ENCODE measurements around the gene ARHGAP22. TPM values are rescaled to one million over a fixed set of nuclear protein-coding genes. Genes with fewer than 3 reads are reported as not detected.

Gene ARHGAP22
- total and polyA plus RNA-seq, 2 of the 4 experiments (the other 2 are of a cell fraction): 28.3 to 30.2 TPM

- Histone ChIP-seq H2AK5ac (ENCODE audit: low read depth, low read length) (no peak overlapping the region), H3K14ac (replicated peaks; ENCODE audit: low read depth, low read length) (no peak overlapping the region), H3K9me3 (ENCODE audit: control insufficient read depth, insufficient read depth, low read length) (no peaks in the 10 kb centered on the region), H4K5ac (ENCODE audit: low read depth, low read length) (no peak overlapping the region), H4K91ac (ENCODE audit: insufficient read depth, low read depth, low read length) (no peak overlapping the region), H2BK120ac (ENCODE audit: low read depth, low read length) (no peak overlapping the region), H2BK15ac (ENCODE audit: low read depth, low read length) (no peak overlapping the region), H3K4ac (ENCODE audit: low read depth, low read length) (no peak overlapping the region), H3K23ac (ENCODE audit: low read depth, low read length) (no peak overlapping the region), H3K4me3 (ENCODE audit: insufficient read depth, low read depth, low read length) (no peak overlapping the region), H3K27me3 (ENCODE audit: control insufficient read depth, insufficient read depth, low read length) (no peaks in the 10 kb centered on the region), H4K20me1 (ENCODE audit: insufficient read depth, low read length) (peaks cover 15% of the 10 kb centered on the region; the same call in 1 of the 2 replicates), H3K4me2 (ENCODE audit: low read depth, low read length) (no peak overlapping the region), H2BK5ac (ENCODE audit: low read depth, low read length, poor library complexity, severe bottlenecking) (no peak overlapping the region), H3K27ac (ENCODE audit: insufficient read depth, low read length) (no peak overlapping the region), H2AK9ac (replicated peaks; ENCODE audit: low read depth, low read length, poor library complexity) (no peak overlapping the region), H2BK20ac (ENCODE audit: low read depth, low read length) (no peak overlapping the region), H2AFZ (replicated peaks; ENCODE audit: low read length, poor library complexity) (no peak overlapping the region), H3K9ac (ENCODE audit: low read depth, low read length) (no peak overlapping the region), H3K79me1 (ENCODE audit: low read depth in 1 of 2, low read length in 2 of 2) (peaks cover 30 to 79% of the 10 kb centered on the region in 2 experiments), H3K56ac (ENCODE audit: extremely low read depth, insufficient read depth, low read length) (no peak overlapping the region), H3K9me1 (ENCODE audit: insufficient read depth, low read length) (peaks cover 19% of the 10 kb centered on the region; the same call in 1 of the 2 replicates), H3K4me1 (ENCODE audit: control insufficient read depth, insufficient read depth, low read length) (peaks cover 14% of the 10 kb centered on the region), H3K36me3 (ENCODE audit: control insufficient read depth, insufficient read depth, low read length) (no peaks in the 10 kb centered on the region), H4K8ac (ENCODE audit: low read depth in 2 of 2, low read length in 2 of 2) (no peak overlapping the region), H3K18ac (ENCODE audit: low read depth, low read length) (no peak overlapping the region)
- no peak for DNase-seq
- intact Hi-C loops (cut with micrococcal nuclease) (no loop called here), dilution Hi-C loops (cut with HindIII; ENCODE audit: low sequenced_read_pairs, unreplicated experiment) (no loop called here), in situ Hi-C loops (cut with MboI; ENCODE audit: low sequenced_read_pairs) (no loop called here)
- TF ChIP-seq, protein P1, sequence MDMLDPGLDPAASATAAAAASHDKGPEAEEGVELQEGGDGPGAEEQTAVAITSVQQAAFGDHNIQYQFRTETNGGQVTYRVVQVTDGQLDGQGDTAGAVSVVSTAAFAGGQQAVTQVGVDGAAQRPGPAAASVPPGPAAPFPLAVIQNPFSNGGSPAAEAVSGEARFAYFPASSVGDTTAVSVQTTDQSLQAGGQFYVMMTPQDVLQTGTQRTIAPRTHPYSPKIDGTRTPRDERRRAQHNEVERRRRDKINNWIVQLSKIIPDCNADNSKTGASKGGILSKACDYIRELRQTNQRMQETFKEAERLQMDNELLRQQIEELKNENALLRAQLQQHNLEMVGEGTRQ (IDR thresholded peaks at IDR 0.05; ENCODE audit: low read depth, low read length): no peak
- TF ChIP-seq NFE2L2 (IDR thresholded peaks at IDR 0.05; ENCODE audit: low read depth, low read length) (no peak), RCOR1 (IDR thresholded peaks at IDR 0.05; ENCODE audit: insufficient replicate concordance, low read length) (no peak), FOS (IDR thresholded peaks at IDR 0.05; ENCODE audit: low read depth, low read length) (no peak), MXI1 (IDR thresholded peaks at IDR 0.05; ENCODE audit: borderline replicate concordance, low read depth, low read length) (no peak), MAFK (IDR thresholded peaks at IDR 0.05; ENCODE audit: low read depth, low read length) (no peak), CEBPB (IDR thresholded peaks at IDR 0.05; ENCODE audit: low read depth, low read length) (no peak), MAZ (IDR thresholded peaks at IDR 0.05; ENCODE audit: borderline replicate concordance, low read depth, low read length) (no peak), POLR2A (IDR thresholded peaks at IDR 0.05; ENCODE audit: low read depth, low read length) (no peak), BHLHE40 (IDR thresholded peaks at IDR 0.05; ENCODE audit: low read depth, low read length) (no peak), SMC3 (IDR thresholded peaks at IDR 0.05; ENCODE audit: low read depth, low read length) (no peak), CHD1 (IDR thresholded peaks at IDR 0.05; ENCODE audit: low read depth, low read length) (no peak), RFX5 (IDR thresholded peaks at IDR 0.05; ENCODE audit: low read depth, low read length) (no peak)
- TF ChIP-seq, protein P2, sequence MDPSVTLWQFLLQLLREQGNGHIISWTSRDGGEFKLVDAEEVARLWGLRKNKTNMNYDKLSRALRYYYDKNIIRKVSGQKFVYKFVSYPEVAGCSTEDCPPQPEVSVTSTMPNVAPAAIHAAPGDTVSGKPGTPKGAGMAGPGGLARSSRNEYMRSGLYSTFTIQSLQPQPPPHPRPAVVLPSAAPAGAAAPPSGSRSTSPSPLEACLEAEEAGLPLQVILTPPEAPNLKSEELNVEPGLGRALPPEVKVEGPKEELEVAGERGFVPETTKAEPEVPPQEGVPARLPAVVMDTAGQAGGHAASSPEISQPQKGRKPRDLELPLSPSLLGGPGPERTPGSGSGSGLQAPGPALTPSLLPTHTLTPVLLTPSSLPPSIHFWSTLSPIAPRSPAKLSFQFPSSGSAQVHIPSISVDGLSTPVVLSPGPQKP (IDR thresholded peaks at IDR 0.05; ENCODE audit: borderline replicate concordance, low read depth, low read length): no peak
- TF ChIP-seq, protein P3, sequence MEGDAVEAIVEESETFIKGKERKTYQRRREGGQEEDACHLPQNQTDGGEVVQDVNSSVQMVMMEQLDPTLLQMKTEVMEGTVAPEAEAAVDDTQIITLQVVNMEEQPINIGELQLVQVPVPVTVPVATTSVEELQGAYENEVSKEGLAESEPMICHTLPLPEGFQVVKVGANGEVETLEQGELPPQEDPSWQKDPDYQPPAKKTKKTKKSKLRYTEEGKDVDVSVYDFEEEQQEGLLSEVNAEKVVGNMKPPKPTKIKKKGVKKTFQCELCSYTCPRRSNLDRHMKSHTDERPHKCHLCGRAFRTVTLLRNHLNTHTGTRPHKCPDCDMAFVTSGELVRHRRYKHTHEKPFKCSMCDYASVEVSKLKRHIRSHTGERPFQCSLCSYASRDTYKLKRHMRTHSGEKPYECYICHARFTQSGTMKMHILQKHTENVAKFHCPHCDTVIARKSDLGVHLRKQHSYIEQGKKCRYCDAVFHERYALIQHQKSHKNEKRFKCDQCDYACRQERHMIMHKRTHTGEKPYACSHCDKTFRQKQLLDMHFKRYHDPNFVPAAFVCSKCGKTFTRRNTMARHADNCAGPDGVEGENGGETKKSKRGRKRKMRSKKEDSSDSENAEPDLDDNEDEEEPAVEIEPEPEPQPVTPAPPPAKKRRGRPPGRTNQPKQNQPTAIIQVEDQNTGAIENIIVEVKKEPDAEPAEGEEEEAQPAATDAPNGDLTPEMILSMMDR (conservative IDR thresholded peaks at IDR 0.05; ENCODE audit: low read depth, low read length): no peak
- no TSS peak for BruUV-seq (replicated peaks)
- POLR2A ChIA-PET (ENCODE audit: unreplicated experiment): no interaction called here
- CTCF ChIA-PET: no interaction called here
- no peak for ATAC-seq (ENCODE audit: low read depth)
- no CpG with 5 or more reads among the region's 5 CpGs for WGBS, 2 experiments (ENCODE audit: extremely low coverage in 2 of 2, insufficient read length in 1 of 2)
These were observed 131.2 kb downstream of the ARHGAP22 start for GRCh38 chr10:48473704-48474103.

Data from IMR-90 (cell line).